HG02973 (cell line): ENCODE data around the gene SHC1.

Source experiments
- ATAC-seq: cut with Tn5 transposase; IDR thresholded peaks from one replicate; pipeline ENCODE4 v1.9.1; 2021; ENCODE audit warnings: moderate library complexity; ENCODE audit not compliant: unreplicated experiment

SHC1 gene

DNA sequence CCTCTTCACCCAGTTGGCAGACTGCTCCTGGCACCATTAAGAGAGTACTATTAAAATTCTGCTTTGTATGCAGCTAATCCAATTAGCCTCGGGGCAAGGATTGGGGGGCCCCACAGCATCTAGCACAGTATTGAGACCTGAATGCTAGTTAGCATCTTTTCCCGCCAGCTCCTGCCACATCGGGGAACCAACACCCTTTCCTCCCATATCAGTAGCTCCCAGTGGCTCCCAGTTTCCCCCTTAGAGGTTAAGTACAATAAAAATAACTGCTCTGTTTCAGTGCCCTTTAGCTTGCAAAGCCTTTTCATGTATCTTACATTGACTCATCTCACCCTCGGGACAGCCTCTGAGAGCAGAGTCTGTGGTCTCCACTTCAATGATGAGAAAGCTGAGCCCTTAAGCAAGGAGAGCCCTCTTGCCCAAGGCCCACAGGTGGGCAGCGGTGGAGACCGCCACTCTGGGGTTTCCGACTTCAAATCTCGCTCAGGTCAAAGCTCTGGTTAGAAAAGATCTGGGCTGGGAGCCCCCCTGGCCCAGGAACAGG is 29.8 kb downstream of the SHC1 start:
- no peak for ATAC-seq

DNA sequence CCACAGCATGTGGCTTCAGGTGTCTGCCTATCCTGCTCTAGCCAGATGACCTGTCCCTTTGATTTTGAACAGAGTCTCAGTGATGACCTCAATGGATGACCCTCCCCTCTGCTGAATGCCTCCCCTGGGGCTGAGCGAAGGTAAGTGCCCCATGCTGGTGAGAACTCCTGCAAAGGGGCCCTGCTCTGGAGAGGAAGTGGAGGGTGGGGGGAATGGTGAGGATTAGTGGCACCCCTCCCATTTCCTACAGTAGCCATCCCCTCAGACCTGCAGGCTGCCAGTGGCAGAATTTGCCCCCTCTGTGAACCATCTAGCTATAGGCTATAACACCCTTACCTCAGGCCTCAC is 30.4 kb downstream of the SHC1 start:
- ATAC-seq, result no peak

DNA sequence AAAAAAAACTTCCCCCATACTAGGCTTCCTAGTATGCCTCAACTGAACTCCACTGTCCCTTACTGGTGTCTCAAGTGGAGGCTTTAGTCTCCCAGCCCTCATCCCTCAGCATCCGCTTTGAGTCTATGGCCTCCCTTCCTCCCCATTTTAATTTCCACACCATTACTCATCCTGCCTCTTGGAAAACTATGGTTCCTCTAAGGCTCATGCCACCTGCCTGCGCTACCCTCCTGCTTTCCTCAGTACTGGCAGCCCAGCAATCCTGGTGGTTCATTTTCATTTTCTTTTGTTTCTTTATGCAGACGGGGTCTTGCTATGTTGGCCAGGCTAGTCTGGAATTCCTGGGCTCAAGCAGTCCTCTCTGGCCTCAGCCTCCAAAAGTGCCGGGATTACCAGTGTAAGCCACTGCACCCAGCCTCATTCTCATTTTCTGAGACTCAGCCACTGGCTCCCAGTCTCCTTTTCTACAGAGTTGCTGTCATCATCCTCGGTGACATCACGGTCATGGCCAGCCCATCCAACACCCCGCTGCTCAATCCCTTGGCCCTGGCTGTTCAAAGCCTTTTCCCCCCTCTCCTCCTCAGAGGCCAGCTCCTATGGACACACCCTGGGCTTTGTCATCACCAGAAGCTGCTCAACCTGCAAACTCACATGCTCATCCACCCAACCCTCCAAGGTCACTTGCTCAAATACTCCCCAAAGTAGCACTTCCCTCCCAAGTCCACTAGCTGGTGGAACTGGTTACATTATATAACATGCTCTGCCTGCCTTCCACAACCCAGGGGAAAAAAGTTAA is 31.7 kb downstream of the SHC1 start:
- ATAC-seq, result no peak

DNA sequence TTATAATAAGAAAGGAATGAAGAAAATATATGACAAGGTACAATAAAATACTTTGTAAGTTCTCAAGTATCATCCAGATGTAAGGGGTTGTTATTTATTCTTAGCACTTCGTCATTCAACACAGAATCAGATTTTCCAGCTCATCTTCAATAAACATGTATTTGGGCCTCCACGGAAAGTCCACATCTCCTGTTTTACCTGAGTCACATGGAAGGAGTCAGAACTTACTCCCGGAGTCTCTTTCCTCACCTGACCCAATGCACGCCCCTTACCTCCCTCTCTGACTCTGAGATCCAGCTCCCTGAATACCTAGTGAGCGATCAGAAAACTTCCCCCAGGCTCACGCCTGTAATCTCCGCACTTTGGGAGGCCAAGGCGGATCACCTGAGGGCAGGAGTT is 32.6 kb downstream of the SHC1 start:
- no peak for ATAC-seq

DNA sequence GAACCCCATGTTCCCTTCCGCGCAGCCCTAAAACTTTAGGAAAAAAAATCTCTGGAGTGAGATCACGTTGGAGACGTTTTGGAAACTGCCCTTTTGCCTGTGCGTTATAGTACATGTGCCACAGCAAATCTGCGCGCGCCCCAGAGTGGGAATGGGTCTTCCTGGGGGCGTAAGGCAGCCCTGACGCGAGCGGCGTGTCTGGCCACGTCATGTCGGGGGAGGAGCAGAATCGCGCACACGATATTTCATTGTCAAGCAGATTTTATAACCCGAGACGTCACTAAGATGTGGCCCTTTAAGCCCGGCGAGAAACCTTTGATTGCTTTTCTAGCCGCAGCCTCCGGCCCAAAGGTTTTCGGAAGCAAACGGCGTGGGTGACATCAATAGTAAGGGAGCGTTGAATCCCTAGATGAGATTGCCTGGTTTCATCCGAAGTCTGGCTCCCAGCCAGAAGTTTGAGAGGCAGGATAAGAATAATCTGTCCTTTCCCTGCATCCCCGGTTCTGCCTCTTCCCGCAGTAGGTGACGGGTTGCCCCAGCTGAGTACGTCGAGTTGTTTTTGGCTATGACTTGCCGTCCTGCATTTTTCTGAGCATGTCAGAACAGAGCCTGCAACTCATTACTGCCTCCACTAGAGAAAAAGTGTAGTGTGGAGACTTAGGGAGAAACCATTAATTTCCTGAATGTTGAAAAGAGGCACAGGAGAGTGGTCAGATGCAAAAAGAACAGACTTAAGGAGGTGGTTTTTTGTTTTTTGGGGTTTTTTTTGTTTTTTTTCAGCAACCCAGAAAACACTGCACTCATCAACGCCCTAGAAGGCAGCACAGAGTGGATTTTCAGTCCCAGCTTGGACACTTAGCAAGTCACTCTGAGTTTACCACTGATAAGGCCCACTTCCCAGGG is 33.2 kb downstream of the SHC1 start:
- ATAC-seq, result peak; percentile 58

DNA sequence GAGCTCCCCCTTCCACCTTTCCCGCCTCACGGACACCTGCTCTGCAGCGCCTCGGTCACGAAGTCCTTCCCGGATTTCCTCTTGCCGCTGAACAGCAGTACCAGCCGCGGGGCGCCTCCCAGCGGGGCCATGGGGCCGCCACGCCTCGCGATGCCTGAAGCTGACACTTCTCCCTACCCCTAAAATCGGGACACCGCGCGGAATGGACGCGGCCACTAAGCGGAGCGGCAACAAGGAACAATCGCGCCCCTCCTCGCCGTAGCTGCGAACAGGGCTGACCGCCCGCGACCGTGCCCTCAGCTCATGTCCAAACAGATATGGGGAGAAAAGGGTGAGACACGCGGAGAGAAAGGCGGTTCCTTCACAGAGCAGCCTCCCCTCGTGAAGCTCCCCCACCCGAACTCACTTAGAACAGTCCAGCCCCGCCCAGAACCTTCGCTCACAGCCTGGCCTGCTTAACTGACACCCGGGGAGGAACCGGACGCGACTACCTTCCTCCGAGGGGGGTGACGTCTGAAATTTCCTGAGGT is 33.9 kb downstream of the SHC1 start, which contains the start of gene PMVK:
PMVK (minus strand) TSS at position 165 of the 530 bp plus-strand sequence; CDS start at position 131, 34 bp downstream.
- peak; percentile 56 for ATAC-seq

DNA sequence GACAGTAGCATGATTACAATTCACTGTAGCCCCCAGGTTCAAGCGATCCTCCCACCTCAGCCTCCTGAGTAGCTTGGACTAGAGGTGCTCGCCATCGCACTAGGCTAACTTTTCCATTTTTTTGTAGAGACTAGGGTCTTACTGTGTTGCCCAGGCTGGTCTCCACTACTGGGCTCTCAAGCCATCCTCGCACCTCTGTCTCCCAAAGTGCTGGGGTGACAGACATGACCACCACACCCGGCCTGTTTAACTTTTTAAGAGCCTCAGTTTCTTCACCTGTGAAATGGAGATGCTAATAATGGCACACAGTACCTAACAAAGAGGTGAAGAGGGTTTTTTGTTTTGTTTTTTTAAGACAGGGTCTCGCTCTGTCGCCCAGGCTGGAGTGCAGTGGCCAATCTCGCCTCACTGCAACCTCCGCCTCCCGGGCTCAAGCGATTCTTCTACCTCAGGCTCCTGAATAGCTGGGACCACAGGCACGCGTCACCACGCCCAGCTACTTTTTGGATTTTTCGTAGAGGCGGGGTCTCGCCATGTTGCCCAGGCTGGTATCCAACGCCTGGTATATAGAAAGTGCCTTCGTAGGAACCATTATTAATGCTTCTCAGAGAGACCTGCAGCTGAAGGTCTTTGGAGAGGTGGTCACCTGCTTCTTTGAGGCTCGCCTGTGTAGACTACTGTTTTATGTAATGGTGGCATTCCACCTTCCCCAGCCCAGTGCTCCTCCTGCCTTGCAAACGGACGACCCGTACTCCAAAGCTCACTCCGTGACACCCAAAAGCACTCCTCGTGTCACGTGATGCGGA is 34.6 kb downstream of the SHC1 start:
- no peak for ATAC-seq

DNA sequence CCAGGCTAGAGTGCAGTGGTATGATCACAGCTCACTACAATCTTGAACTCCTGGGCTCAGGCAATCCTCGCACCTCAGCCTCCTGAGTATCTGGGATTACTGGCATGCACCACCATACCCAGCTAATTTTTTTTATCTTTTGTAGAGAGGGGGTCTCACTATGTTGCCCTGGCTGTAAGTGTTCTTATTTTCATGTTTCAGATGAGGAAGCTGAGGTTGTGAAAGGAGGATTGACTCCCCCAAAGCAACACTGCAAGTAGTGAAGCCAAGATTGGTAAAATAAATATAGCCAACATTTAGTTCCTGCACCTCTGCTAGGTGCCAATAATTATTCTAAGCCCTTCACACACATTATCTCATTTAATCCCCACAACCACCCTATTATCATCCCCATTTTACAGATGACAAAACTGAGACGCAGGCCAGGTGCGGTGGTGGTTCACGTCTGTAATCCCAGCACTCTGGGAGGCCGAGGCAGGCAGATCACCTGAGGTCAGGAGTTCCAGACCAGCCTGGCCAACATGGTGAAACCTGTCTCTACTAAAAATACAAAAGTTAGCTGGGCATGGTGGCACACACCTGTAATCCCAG is 36.1 kb downstream of the SHC1 start:
- ATAC-seq, result no peak

DNA sequence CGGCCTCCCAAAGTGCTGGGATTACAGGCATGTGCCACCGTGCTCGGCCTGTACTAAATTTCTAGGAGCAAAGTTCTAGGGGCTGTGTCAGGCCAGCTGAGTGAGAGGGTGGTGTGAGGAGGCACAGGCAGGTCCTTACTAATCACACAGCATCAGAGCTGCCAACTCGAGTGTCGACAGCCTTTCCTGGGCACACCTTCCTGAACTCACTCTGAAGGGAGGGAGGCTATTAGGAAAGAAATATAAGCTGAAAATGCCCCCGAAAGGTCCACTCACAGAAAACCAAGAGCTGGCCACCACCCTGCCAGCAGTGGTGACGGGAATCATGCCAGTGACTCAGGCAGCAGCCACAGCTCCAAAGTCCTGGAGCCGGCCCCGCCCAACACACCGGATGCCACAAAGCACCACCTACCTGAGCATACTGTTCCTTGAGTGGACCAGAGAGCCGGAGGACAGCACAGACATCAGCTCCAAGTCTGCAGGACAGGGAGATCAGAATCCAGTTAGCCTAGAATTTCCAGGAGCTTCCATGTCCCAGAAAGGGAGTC is 38.5 kb downstream of the SHC1 start:
- no peak for ATAC-seq

DNA sequence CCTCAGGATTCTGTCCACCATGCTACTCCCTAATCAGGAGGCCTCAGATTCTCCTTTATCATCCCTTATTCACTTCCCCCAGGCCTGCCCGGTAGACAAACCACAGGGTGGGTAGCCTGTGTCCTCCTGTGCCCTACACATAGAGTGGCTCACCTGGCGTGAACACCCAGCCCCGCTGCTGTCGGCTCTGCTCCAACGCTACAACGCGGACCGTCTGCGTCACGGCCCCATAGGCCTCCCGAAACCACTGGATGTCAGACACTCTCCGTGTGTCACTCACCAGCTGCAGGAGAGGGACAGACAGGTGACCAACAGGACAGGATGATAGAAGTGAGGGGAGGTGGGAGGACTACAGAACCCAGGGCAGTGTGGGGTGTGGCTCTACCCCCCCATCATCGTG is 44.3 kb downstream of the SHC1 start:
- no peak for ATAC-seq

DNA sequence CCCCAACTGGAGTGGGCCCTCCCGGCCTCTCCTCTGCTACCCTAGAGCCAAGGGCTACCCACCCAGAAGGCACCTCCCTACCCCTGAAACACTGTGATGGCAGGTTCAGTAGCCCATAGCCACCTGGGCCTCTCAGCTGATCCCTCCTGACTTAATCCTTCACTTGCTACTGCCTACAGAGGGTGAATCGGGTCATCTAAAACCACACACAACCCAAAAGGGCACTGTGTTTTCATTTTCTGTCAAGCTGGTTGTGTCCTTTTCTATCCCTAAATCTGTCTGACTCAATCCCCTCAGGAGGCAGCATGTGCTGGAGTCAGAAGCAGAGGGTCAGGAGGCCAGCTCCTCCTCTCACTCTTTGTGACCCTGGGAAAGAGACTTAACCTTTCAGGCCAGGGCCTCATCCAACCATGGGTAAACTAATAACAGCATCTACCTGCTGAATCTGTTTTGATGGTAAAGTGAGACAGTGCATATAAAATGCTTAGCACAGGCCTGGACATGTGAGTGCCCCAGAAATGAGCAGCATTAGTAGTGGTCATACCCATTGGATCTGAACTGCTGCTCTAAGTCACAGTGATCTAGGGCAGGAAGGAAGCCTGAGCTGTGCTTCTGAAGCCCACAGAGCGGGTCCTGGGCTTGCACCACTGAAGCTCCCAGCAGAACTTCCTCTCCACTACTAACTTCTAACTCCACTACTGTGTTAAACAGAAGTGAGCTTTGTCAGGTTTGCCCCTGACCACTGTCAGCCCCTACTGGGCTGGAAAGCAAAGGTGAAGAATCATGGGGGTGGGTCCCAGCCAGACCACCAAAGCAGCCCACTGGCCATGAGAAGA is 45.0 kb downstream of the SHC1 start:
- no peak for ATAC-seq

DNA sequence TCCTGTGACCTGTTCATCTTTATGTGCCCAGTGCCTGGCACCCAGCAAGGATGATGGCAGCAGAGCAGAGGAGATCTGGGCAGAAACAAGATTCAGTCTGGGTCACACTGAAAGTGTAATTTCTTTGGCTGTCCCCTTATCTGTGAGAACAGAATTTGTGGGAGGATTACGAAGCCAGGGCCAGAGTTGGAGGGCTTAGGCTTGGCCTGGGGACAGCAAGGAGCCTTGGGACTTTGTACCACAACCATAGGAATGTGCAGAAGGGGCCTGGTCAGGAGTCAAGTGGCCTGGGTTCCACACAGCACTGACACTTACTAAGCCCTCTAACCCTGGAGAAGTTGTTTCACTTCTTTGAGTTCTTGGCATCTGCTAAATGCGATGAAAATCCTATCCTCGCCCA is 46.9 kb downstream of the SHC1 start:
- no peak for ATAC-seq

DNA sequence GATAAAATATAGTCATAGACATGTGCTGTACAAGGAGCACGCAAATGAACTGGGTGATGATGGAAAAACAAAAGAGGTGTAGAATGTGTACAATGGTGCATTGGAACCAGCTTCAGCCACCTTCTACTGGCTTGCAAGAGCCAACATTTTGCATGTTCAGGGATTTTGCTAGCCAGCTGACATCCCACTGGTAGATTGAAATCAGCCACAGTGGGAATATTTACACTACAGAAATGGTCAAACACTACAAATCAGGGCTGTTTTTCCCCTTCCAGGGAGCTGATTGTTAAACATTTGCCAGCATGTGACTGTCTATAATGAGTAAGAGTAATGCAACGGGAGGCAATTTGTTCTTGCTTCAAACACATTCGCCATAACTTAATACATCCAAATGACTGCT is 57.3 kb downstream of the SHC1 start:
- ATAC-seq, result no peak

DNA sequence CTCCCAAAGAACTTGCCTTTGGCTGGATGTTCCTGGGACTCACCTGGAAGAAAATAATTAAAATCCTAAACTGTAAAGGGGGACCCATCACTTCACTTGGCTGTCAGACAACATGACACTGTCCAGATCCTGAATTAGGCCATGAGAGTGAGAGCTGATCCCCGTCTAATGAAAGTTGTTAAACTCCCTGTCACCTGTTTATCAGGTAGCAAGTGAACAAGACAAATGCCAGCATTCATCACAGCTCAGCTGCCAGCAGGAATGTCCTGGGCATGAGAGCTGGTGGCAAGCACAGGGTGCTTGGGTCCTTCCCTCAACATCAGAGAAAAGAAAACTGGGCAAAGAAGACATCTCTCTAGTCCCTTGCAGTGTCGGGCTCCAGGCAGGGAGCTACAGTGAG is 57.8 kb downstream of the SHC1 start:
- no peak for ATAC-seq
